HFFc6 (cell line): Measurements from ENCODE around the gene CTLA4. TPM values are rescaled to one million over a fixed set of nuclear protein-coding genes. Genes with fewer than 3 reads are reported as not detected.

Experiments used
- DNase-seq: peaks from one replicate; pipeline ENCODE4 v3.0.0-alpha.2; 2018
- H3K27ac Mint-ChIP-seq: 2 replicates; pipeline ENCODE4 v1.8.0; 2020; ENCODE audit warnings: mild to moderate bottlenecking, mixed read lengths
- H3K27me3 Mint-ChIP-seq: 2 replicates; pipeline ENCODE4 v1.8.0; 2021; ENCODE audit warnings: mild to moderate bottlenecking, moderate library complexity, mixed read lengths; ENCODE audit not compliant: insufficient read depth
- H3K36me3 Mint-ChIP-seq: 2 replicates; pipeline ENCODE4 v1.8.0; 2021; ENCODE audit warnings: low read depth, mixed read lengths
- H3K4me1 Mint-ChIP-seq: 2 replicates; pipeline ENCODE4 v1.8.0; 2020; ENCODE audit warnings: low read depth, mixed read lengths
- H3K4me3 Mint-ChIP-seq: 2 replicates; pipeline ENCODE4 v1.8.0; 2020; ENCODE audit warnings: mild to moderate bottlenecking, moderate library complexity, mixed read lengths
- H3K9me3 Mint-ChIP-seq: 2 replicates; pipeline ENCODE4 v1.8.0; 2020; ENCODE audit warnings: mild to moderate bottlenecking, mixed read lengths
- CTCF ChIP-seq: fragments of 200-600 bp; sonication (generic); IDR thresholded peaks from 2 replicates; pipeline ENCODE4 v1.5.0; 2021; ENCODE audit warnings: antibody characterized with exemption, mild to moderate bottlenecking
- long read RNA-seq: library from polyadenylated mRNA; unstranded; transcript quantifications from one replicate; pipeline ENCODE4 v2.0.0, GENCODE V29; 2019
- total RNA-seq, 6 experiments: library from RNA; stranded (reverse); fragmentation: NEBNext Ultra II Directional; extraction: Animal tissue kit (Norgen Biotek cat#: 25700); gene quantifications; 2 replicates in 1 of 6; 3 replicates in 5 of 6; pipeline ENCODE4 v1.2.3, GENCODE V29; 2021

Gene CTLA4
- not detected for total RNA-seq
- long read RNA-seq, result 0 reads

- no peak within 1 kb of the TSS for H3K4me3 Mint-ChIP-seq
- no peaks in the 10 kb centered on the region for H3K36me3 Mint-ChIP-seq
- H3K4me1 Mint-ChIP-seq, result no peaks in the 10 kb centered on the region
These were observed at the start of gene CTLA4 for GRCh38 chr2:203867561-203868200. CTLA4 (plus strand) TSS chr2:203867771; CDS start chr2:203867943, 172 bp downstream.

GRCh38 chr2:203818656-203819055 is 48.9 kb upstream of the CTLA4 start:
- Mint-ChIP-seq H3K36me3 (no peaks in the 10 kb centered on the region), H3K4me3 (no peak overlapping the region), H3K27ac (no peak overlapping the region), H3K27me3 (peaks cover 24% of the 10 kb centered on the region), H3K9me3 (no peaks in the 10 kb centered on the region), H3K4me1 (peaks cover 23% of the 10 kb centered on the region)
- DNase-seq, result no peak
- no peak for TF ChIP-seq CTCF

More at GRCh38 chr2:203867561-203868200, at the start of gene CTLA4:
- DNase-seq, result no peak
- Mint-ChIP-seq H3K27me3 (peaks cover 29% of the 10 kb centered on the region), H3K27ac (no peak within 1 kb of the TSS), H3K9me3 (no peaks in the 10 kb centered on the region)
- no peak for TF ChIP-seq CTCF

- no peak for DNase-seq
- no peak overlapping the region for H3K27ac Mint-ChIP-seq
- H3K4me3 Mint-ChIP-seq, result no peak overlapping the region
- peaks cover 20% of the 10 kb centered on the region for H3K4me1 Mint-ChIP-seq
- no peak for TF ChIP-seq CTCF
- H3K27me3 Mint-ChIP-seq, result peaks cover 30% of the 10 kb centered on the region
- no peaks in the 10 kb centered on the region for H3K9me3 Mint-ChIP-seq
- no peaks in the 10 kb centered on the region for H3K36me3 Mint-ChIP-seq
These were observed 48.0 kb upstream of the CTLA4 start for GRCh38 chr2:203819434-203820133.

GRCh38 chr2:203820969-203821368 is 46.6 kb upstream of the CTLA4 start:
- no peaks in the 10 kb centered on the region for H3K9me3 Mint-ChIP-seq
- no peaks in the 10 kb centered on the region for H3K36me3 Mint-ChIP-seq
- H3K27me3 Mint-ChIP-seq, result peaks cover 31% of the 10 kb centered on the region
- no peak overlapping the region for H3K4me3 Mint-ChIP-seq
- H3K27ac Mint-ChIP-seq, result no peak overlapping the region
- TF ChIP-seq CTCF, result no peak
- no peak for DNase-seq
- peaks cover 6% of the 10 kb centered on the region for H3K4me1 Mint-ChIP-seq

GRCh38 chr2:203822240-203822639 is 45.3 kb upstream of the CTLA4 start:
- no peak for DNase-seq
- no peak for TF ChIP-seq CTCF
- H3K36me3 Mint-ChIP-seq, result no peaks in the 10 kb centered on the region
- no peaks in the 10 kb centered on the region for H3K9me3 Mint-ChIP-seq
- H3K27ac Mint-ChIP-seq, result no peak overlapping the region
- H3K4me1 Mint-ChIP-seq, result no peaks in the 10 kb centered on the region
- H3K27me3 Mint-ChIP-seq, result peaks cover 21% of the 10 kb centered on the region
- H3K4me3 Mint-ChIP-seq, result no peak overlapping the region
